MM.1S (cell line): ENCODE data around the gene DIP2C.

ENCODE experiments used
- DNase-seq: peaks from one replicate; pipeline ENCODE4 v3.0.0-alpha.2; 2015
- H2AFZ ChIP-seq: fragments of 300-600 bp; sonication (generic); 2 replicates; pipeline ENCODE4 v1.6.0; 2016; ENCODE audit warnings: antibody characterized with exemption, low read length
- H3F3A ChIP-seq: fragments of 300-600 bp; sonication (generic); 2 replicates; pipeline ENCODE4 v1.6.1; 2016; ENCODE audit warnings: mild to moderate bottlenecking, antibody characterized with exemption, low read length, moderate library complexity, mixed read lengths; ENCODE audit not compliant: insufficient read depth
- H3K27ac ChIP-seq: fragments of 300-600 bp; sonication (generic); 2 replicates; pipeline ENCODE4 v1.5.1; 2016; ENCODE audit warnings: mild to moderate bottlenecking, low read length
- H3K27me3 ChIP-seq: fragments of 300-600 bp; sonication (generic); replicated peaks from 2 replicates; pipeline ENCODE4 v1.6.0; 2016; ENCODE audit warnings: low read length; ENCODE audit not compliant: insufficient read depth
- H3K36me3 ChIP-seq: fragments of 300-600 bp; sonication (generic); replicated peaks from 2 replicates; pipeline ENCODE4 v1.6.1; 2016; ENCODE audit warnings: mild to moderate bottlenecking, low read length, mixed read lengths; ENCODE audit not compliant: insufficient read depth
- H3K4me1 ChIP-seq: fragments of 300-600 bp; sonication (generic); 2 replicates; pipeline ENCODE4 v1.6.1; 2016; ENCODE audit warnings: low read length, mixed read lengths
- H3K4me2 ChIP-seq: fragments of 300-600 bp; sonication (generic); 2 replicates; pipeline ENCODE4 v1.6.0; 2016; ENCODE audit warnings: low read depth, low read length
- H3K4me3 ChIP-seq: fragments of 300-600 bp; sonication (generic); 2 replicates; pipeline ENCODE4 v1.5.1; 2016; ENCODE audit warnings: low read length, mixed read lengths
- H3K79me2 ChIP-seq: fragments of 300-600 bp; sonication (generic); 2 replicates; pipeline ENCODE4 v1.6.1; 2016; ENCODE audit warnings: mixed run types, low read length, mixed read lengths
- H3K9ac ChIP-seq: fragments of 300-600 bp; sonication (generic); 2 replicates; pipeline ENCODE4 v1.6.1; 2016; ENCODE audit warnings: low read length, mixed read lengths
- H3K9me2 ChIP-seq: fragments of 300-600 bp; sonication (generic); replicated peaks from 2 replicates; pipeline ENCODE4 v1.6.1; 2016; ENCODE audit warnings: mild to moderate bottlenecking, low read length, mixed read lengths; ENCODE audit not compliant: insufficient read depth
- H3K9me3 ChIP-seq: fragments of 300-600 bp; sonication (generic); replicated peaks from 2 replicates; pipeline ENCODE4 v1.6.1; 2016; ENCODE audit warnings: mild to moderate bottlenecking, low read length, mixed read lengths; ENCODE audit not compliant: insufficient read depth
- H4K20me1 ChIP-seq: fragments of 300-600 bp; sonication (generic); 2 replicates; pipeline ENCODE4 v1.6.1; 2016; ENCODE audit warnings: mild to moderate bottlenecking, low read length, moderate library complexity, mixed read lengths; ENCODE audit not compliant: insufficient read depth
- CTCF ChIP-seq: fragments of 300-600 bp; sonication (generic); IDR thresholded peaks from 2 replicates; pipeline ENCODE4 v1.5.1; 2016; ENCODE audit warnings: antibody characterized with exemption, low read length, mixed read lengths
- EZH2 ChIP-seq: fragments of 300-600 bp; sonication (generic); optimal IDR thresholded peaks from 2 replicates; pipeline ENCODE3; 2017; ENCODE audit warnings: low read depth, mild to moderate bottlenecking, antibody characterized with exemption, low read length, mixed read lengths
- EZH2phosphoT487 ChIP-seq: fragments of 300-600 bp; sonication (generic); IDR thresholded peaks from 2 replicates; pipeline ENCODE4 v1.6.1; 2018; ENCODE audit warnings: antibody characterized with exemption, low read length

Gene DIP2C

GRCh38 chr10:385571-386300 is 303.7 kb downstream of the DIP2C start:
- no peak overlapping the region for H3K27ac ChIP-seq
- H3K4me3 ChIP-seq: no peak overlapping the region
- H3F3A ChIP-seq: no peaks in the 10 kb centered on the region
- H3K27me3 ChIP-seq: no peaks in the 10 kb centered on the region
- no peak for DNase-seq
- no peak overlapping the region for H3K4me2 ChIP-seq
- H3K79me2 ChIP-seq: no peaks in the 10 kb centered on the region
- no peaks in the 10 kb centered on the region for H3K9me2 ChIP-seq
- H3K4me1 ChIP-seq: no peaks in the 10 kb centered on the region
- H3K9ac ChIP-seq: no peak overlapping the region
- no peak overlapping the region for H2AFZ ChIP-seq
- no peaks in the 10 kb centered on the region for H4K20me1 ChIP-seq
- H3K9me3 ChIP-seq: no peaks in the 10 kb centered on the region
- H3K36me3 ChIP-seq: no peaks in the 10 kb centered on the region
- TF ChIP-seq EZH2phosphoT487: no peak
- TF ChIP-seq CTCF: no peak
- no peak for TF ChIP-seq EZH2

GRCh38 chr10:384538-385305 is 304.7 kb downstream of the DIP2C start:
- H4K20me1 ChIP-seq: no peaks in the 10 kb centered on the region
- no peaks in the 10 kb centered on the region for H3K9me3 ChIP-seq
- no peak overlapping the region for H2AFZ ChIP-seq
- H3K36me3 ChIP-seq: no peaks in the 10 kb centered on the region
- no peaks in the 10 kb centered on the region for H3K79me2 ChIP-seq
- no peaks in the 10 kb centered on the region for H3K4me1 ChIP-seq
- no peak overlapping the region for H3K9ac ChIP-seq
- H3F3A ChIP-seq: no peaks in the 10 kb centered on the region
- DNase-seq: no peak
- H3K27me3 ChIP-seq: no peaks in the 10 kb centered on the region
- H3K4me3 ChIP-seq: no peak overlapping the region
- no peak overlapping the region for H3K27ac ChIP-seq
- H3K4me2 ChIP-seq: no peak overlapping the region
- no peaks in the 10 kb centered on the region for H3K9me2 ChIP-seq
- TF ChIP-seq CTCF (no peak), EZH2phosphoT487 (no peak), EZH2 (no peak)

GRCh38 chr10:383519-383918 is 305.9 kb downstream of the DIP2C start:
- H3K9me2 ChIP-seq: no peaks in the 10 kb centered on the region
- no peaks in the 10 kb centered on the region for H4K20me1 ChIP-seq
- TF ChIP-seq EZH2phosphoT487 (no peak), EZH2 (no peak)
- no peak for DNase-seq
- H2AFZ ChIP-seq: no peak overlapping the region
- H3K27me3 ChIP-seq: no peaks in the 10 kb centered on the region
- H3K36me3 ChIP-seq: no peaks in the 10 kb centered on the region
- H3F3A ChIP-seq: no peaks in the 10 kb centered on the region
- no peak overlapping the region for H3K4me3 ChIP-seq
- no peaks in the 10 kb centered on the region for H3K79me2 ChIP-seq
- H3K27ac ChIP-seq: no peak overlapping the region
- H3K9me3 ChIP-seq: no peaks in the 10 kb centered on the region
- H3K4me2 ChIP-seq: no peak overlapping the region
- no peak overlapping the region for H3K9ac ChIP-seq
- H3K4me1 ChIP-seq: no peaks in the 10 kb centered on the region
